Heart left ventricle (tissue), 13 donors: Measurements from ENCODE around the gene SETBP1.

Experiments used
- POLR2A ChIP-seq, 2 donors: fragments of 450-650 bp; IDR thresholded peaks; one replicate each; pipeline ENCODE4 v1.6.1; 2017; ENCODE audit warnings: antibody characterized with exemption in 2 of 2, mild to moderate bottlenecking in 2 of 2, moderate library complexity in 2 of 2
- TF ChIP-seq, protein P1 (sequence below), 12 donors: fragments of 200-600 bp; sonication (generic) in 4 of 12; IDR thresholded peaks; one replicate each; pipeline versions ENCODE4 v1.5.0 to v1.8.0; 2018 to 2022; ENCODE audit warnings: antibody characterized with exemption in 12 of 12, mild to moderate bottlenecking in 5 of 12
- donor health status: ischemic (EF 13 %, LVEDD 7.1; RV severe dilation, severe dysfunction).
- donor health status: DM: no; HTN: yes; CAD: no.
- donor health status: DM: no; HTN: no; CAD: no.
- donor health status: ischemic (EF 25% LVEDD 6.9; RV normal size, moderate dysfunction).
- donor health status: ischemic (EF 25% LVEDD 5.7; RV mildly dilated, moderate dysfunction).
- donor health status: ischemic (EF 35%, LVEDD 5.7; RV mildly dilated, moderate dysfunction).
- donor health status: nonischemic (EF 11% LVEDD 7.7; RV severe dilation, severe dysfunction).
- donor health status: DM: yes; HTN: yes; CAD: no.
- donor health status: PGD.
- donor health status: ischemic (EF 29% LVEDD 5.4; RV normal size, mild dysfunction).
- donor health status: nonischemic (EF 23%, LVEDD 6.1; RV moderate dilation, normal function).

DNA sequence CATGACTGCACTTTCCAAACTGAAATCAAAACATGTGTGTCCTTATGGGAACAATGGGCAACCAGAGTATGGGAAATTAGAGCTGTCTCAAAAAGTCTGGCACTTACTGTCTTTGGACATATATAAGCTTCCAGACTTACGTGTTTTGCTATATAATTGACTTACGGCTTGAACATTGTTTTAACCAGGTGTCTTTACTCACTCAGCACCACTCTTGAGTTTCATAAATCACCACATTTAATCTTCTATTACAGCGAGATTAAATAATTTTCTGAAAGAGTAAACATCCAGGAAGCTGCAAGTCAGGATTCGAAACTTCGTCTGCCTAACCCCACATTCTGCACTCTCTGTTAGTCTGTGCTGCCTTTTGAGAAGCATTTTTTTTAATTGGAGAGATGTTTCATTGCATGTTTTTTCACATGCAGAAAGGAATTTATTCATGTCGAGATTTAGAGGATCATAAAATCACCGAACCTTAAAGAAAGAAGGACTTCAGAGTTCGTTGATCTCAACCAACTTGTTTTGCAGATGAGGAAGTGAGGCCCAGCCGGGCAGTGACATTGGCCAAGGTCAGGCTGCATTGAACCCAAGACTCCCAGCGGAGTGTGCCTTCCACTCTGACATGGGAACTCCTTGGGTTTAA lies 137.3 kb downstream of the SETBP1 start:
- TF ChIP-seq, protein P1, sequence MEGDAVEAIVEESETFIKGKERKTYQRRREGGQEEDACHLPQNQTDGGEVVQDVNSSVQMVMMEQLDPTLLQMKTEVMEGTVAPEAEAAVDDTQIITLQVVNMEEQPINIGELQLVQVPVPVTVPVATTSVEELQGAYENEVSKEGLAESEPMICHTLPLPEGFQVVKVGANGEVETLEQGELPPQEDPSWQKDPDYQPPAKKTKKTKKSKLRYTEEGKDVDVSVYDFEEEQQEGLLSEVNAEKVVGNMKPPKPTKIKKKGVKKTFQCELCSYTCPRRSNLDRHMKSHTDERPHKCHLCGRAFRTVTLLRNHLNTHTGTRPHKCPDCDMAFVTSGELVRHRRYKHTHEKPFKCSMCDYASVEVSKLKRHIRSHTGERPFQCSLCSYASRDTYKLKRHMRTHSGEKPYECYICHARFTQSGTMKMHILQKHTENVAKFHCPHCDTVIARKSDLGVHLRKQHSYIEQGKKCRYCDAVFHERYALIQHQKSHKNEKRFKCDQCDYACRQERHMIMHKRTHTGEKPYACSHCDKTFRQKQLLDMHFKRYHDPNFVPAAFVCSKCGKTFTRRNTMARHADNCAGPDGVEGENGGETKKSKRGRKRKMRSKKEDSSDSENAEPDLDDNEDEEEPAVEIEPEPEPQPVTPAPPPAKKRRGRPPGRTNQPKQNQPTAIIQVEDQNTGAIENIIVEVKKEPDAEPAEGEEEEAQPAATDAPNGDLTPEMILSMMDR (IDR thresholded peaks at IDR 0.05) = no peak
- no peak for TF ChIP-seq POLR2A (IDR thresholded peaks at IDR 0.05)
